ENCODE results near the gene BLMH. TPM values are rescaled to one million over a fixed set of nuclear protein-coding genes. Genes with fewer than 3 reads are reported as not detected.
"Not testable (repeated sequence)": the region's sequence is repeated elsewhere in the genome, so short reads cannot be mapped to it uniquely, and the experiment has no call there.

The BLMH gene
- total and polyA plus RNA-seq, 9 of the 15 experiments (the other 6 are each of a cell fraction or from before 2014, with no cell fraction given): 26.0 to 118 (median 67.3) TPM

- TF ChIP-seq CLOCK (CRISPR knock-in tag; IDR thresholded peaks at IDR 0.05; ENCODE audit: borderline replicate concordance) (no peak), JUN (IDR thresholded peaks at IDR 0.05; ENCODE audit: borderline replicate concordance, low read depth, low read length) (peak; percentile 38; the same call in 1 of the 2 replicates), JUN (CRISPR knock-in tag; IDR thresholded peaks at IDR 0.05; ENCODE audit: borderline replicate concordance) (no peak), ELF4 (CRISPR knock-in tag; IDR thresholded peaks at IDR 0.05) (no peak)
These were observed 61.1 kb downstream of the BLMH start (continued) for GRCh38 chr17:30230596-30231125.

GRCh38 chr17:30230009-30230408, 61.7 kb downstream of the BLMH start:
- ATAC-seq; H3K4me2 ChIP-seq (ENCODE audit: insufficient read depth, low read length); H3K4me3 ChIP-seq; H2AFZ ChIP-seq (ENCODE audit: low read depth, low read length); H3K9me1 ChIP-seq (ENCODE audit: control insufficient read depth, insufficient read depth, low read length); H4K20me1 ChIP-seq (replicated peaks; ENCODE audit: control insufficient read depth, insufficient read depth, low read length); FAIRE-seq; H3K9me3 ChIP-seq (replicated peaks; ENCODE audit: control insufficient read depth, insufficient read depth, low read depth, low read length); H3K9ac ChIP-seq (ENCODE audit: insufficient read depth in 1 of 2, low read depth in 2 of 2, low read length in 2 of 2); BruUV-seq (replicated peaks); H3K36me3 ChIP-seq (ENCODE audit: control insufficient read depth, insufficient read depth, low read length); H3K4me1 ChIP-seq (replicated peaks in 1 of 2; ENCODE audit: control insufficient read depth in 2 of 2, insufficient read depth in 2 of 2, low read length in 2 of 2); CTCF ChIA-PET (ENCODE audit: low intra/inter-chr PET ratio); H3K79me2 ChIP-seq (ENCODE audit: control insufficient read depth, insufficient read depth, low read length); H3K27ac ChIP-seq (ENCODE audit: extremely low read depth, low read depth, low read length); in situ Hi-C loops (cut with MboI); intact Hi-C loops (cut with micrococcal nuclease); DNase-seq (ENCODE audit: extremely low read depth in 1 of 4, low spot score in 3 of 4): not testable (repeated sequence)
- peaks cover 40 to 53% of the 10 kb centered on the region in 2 experiments for H3K27me3 ChIP-seq (ENCODE audit: control insufficient read depth in 2 of 2, insufficient read depth in 2 of 2, low read length in 2 of 2)
- 0% methylated on average over 1 of the region's 1 CpG for WGBS (ENCODE audit: insufficient coverage, low coverage, missing lambda C conversion rate)
- TF ChIP-seq ZNF512 (tag; IDR thresholded peaks at IDR 0.05): 0 out of 2 replicates have a peak, but pooled peaks have one; percentile 44
- POLR2A ChIA-PET: interaction anchor here (1.3 kb wide), 1 partner anchor 12 kb away, joined by 3 read pairs; no protein-coding TSS in a partner anchor

All from K562 (cell line).